ENCODE data around the gene CCDC30.
"Not testable (repeated sequence)": the region's sequence is repeated elsewhere in the genome, so short reads cannot be mapped to it uniquely, and the experiment has no call there.

Gene CCDC30

DNA sequence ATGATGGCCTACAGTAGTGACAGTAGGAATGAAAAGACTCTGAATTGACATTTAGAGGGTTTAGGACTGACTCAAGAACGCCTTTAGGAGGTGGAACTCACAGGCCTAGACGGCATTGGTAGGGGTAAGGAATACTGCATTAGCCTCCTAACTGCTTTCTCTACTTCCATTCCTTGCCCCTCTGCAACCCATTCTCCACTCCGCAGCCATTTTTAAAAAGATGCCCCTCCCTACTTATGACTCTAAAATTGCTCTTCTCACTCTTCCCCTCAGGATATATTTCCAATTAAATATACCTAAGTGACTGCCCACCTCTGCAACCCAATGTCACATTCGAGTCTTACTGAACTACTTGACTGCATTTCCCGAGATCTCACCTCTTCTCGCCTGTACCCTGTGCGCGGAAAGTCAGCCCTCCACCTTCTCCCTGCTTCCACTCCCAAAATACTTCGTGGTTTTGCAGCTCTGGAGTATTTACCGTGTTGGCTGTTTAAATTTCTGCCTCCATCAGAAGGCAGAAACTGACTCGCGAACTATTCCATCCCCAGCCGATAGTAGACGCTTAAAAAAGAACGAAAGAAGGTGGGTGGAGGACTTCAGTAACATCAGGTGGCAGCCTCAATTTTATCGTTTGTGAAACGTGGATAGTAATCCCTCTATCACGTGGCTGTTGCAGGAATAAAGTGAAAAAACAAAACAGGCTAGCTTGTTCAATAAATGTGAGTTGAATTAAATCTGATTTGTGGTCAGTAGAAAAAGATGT, 218.0 kb downstream of the CCDC30 start:
- in situ Hi-C loops (cut with MboI; ENCODE audit: low pct_unique_long_range_greater_than_20kb, low sequenced_read_pairs): no loop called here
- DNase-seq: peak; percentile 55

- peak; percentile 99 for DNase-seq
- in situ Hi-C loops (cut with MboI; ENCODE audit: low pct_unique_long_range_greater_than_20kb, low sequenced_read_pairs): no loop called here
Measured at GRCh38 chr1:42681741-42682483, 218.8 kb downstream of the CCDC30 start, which contains the start of gene YBX1. YBX1 (plus strand) TSS chr1:42682418; CDS start chr1:42682566, 148 bp downstream.

- in situ Hi-C loops (cut with MboI; ENCODE audit: low pct_unique_long_range_greater_than_20kb, low sequenced_read_pairs): not testable (repeated sequence)
Measured at GRCh38 chr1:42682484-42682738, 219.3 kb downstream of the CCDC30 start.

GRCh38 chr1:42682739-42683531, 219.8 kb downstream of the CCDC30 start:
- peak; percentile 62 for DNase-seq
- in situ Hi-C loops (cut with MboI; ENCODE audit: low pct_unique_long_range_greater_than_20kb, low sequenced_read_pairs): no loop called here

More at GRCh38 chr1:42682484-42682738, 219.3 kb downstream of the CCDC30 start:
- DNase-seq: not testable (repeated sequence)

GRCh38 chr1:42684139-42684538, 221.1 kb downstream of the CCDC30 start:
- in situ Hi-C loops (cut with MboI; ENCODE audit: low pct_unique_long_range_greater_than_20kb, low sequenced_read_pairs): no loop called here
- peak; percentile 43 for DNase-seq

DNA sequence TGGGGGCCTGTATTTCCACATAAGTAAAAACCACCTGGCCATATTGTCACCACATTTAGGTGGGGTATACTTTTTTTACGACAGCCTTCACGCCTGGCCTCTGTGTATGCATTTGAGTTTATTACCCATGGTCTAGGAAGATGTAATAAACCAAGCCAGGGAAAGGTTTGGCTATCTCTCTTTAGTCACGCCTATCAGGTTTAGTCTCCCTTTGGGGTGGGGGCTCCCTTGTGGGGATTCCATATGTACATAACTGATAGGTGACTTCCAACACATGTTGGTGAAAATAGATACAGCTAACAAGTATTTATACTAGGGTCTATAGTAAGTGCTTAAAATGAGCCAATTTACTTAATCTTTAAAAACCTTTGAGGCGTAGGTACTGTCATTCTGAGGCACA, 223.3 kb downstream of the CCDC30 start:
- in situ Hi-C loops (cut with MboI; ENCODE audit: low pct_unique_long_range_greater_than_20kb, low sequenced_read_pairs): no loop called here
- no peak for DNase-seq

DNA sequence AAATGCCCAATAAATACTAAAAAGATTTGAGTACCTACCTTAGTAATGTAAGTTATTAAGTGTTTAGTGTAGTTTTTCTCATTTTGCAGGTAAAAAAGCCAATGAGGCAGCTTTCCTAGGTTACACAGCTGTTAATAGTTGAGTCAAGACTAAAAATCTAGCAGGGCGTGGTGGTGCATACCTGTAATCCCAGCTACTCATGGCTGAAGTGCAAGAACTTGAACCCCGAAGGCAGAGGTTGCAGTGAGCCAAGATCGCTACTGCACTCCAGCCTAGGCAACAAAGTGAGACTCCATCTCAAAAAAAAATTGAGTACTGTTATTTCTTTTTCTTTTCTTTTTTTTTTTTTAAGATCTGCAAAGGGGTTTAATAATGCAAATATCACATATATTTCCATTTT, 226.8 kb downstream of the CCDC30 start:
- no peak for DNase-seq
- in situ Hi-C loops (cut with MboI; ENCODE audit: low pct_unique_long_range_greater_than_20kb, low sequenced_read_pairs): no loop called here

DNA sequence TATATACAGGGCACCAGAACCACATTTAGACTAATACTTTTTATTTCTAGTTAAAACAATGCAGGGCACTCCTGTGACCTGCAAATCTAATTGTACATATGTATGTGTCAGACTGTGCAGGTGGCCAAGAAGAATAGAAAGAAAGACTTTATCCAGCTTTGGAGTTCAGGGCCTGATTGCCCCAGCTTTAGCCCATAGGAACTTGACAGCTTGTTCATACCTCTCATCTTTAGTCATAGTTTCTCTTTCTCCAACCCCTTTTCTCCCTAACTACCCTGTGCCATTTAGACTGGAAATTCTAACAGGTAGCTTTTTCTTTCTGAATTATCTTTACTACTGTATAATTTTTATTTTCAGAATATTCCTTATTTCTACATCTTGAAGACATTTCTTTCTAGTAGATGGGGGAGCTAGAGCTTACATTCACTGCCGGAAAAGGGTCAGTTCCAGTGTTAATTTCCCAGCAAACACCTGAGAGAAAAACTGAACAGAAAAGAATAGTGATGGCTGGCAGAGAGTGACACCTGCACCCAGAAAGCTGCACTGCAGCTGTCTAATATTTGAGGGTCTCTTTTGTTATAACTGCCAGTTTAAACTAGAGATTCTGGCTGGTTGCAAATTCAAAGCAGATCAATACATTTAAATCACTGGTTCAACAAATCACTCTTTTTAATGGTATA, 227.5 kb downstream of the CCDC30 start:
- no peak for DNase-seq
- in situ Hi-C loops (cut with MboI; ENCODE audit: low pct_unique_long_range_greater_than_20kb, low sequenced_read_pairs): no loop called here

GRCh38 chr1:42691157-42691498, 228.0 kb downstream of the CCDC30 start:
- DNase-seq: no peak
- in situ Hi-C loops (cut with MboI; ENCODE audit: low pct_unique_long_range_greater_than_20kb, low sequenced_read_pairs): no loop called here

- in situ Hi-C loops (cut with MboI; ENCODE audit: low pct_unique_long_range_greater_than_20kb, low sequenced_read_pairs): no loop called here
- DNase-seq: no peak
Measured at GRCh38 chr1:42692461-42692860, 229.4 kb downstream of the CCDC30 start.

DNA sequence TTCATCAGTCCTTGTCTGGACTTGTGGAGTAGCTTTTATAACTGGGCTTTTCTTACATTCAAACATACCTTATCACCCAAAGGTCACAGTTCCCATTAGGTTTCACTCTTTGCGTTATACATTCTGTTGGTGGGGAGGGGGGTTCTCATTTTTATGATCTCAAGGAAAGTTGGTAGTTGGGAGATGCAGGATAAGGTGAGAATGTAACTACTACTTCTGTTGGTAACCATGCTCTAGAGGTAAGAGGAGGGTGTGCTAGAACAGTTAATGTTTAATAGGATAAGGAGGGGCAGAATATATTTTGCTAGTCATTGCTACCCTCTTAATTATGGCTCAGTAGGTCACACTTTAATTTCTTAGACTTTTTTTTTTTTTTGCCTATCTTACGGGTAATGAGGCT, 229.8 kb downstream of the CCDC30 start:
- no peak for DNase-seq
- in situ Hi-C loops (cut with MboI; ENCODE audit: low pct_unique_long_range_greater_than_20kb, low sequenced_read_pairs): no loop called here

- in situ Hi-C loops (cut with MboI; ENCODE audit: low pct_unique_long_range_greater_than_20kb, low sequenced_read_pairs): no loop called here
Measured at GRCh38 chr1:42698081-42698813, 235.2 kb downstream of the CCDC30 start.

DNA sequence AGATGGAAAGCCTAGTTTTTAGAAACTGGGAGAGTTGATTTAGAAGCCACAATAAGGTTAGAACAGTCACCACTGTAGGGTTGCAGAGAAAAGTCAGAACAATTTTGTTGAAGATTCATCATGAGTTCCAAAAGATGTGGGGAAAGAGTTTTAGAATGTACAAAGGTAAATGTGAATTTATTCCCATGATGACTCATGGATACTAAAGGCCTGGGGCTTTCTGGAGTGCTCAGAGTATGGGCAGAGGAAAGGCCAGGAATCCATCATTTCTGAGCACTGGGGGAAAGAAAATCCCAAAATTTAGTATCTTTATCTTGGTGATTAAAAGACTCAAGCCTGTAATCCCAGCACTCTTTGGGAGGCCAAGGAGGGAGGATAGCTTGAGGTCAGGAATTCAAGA, 236.9 kb downstream of the CCDC30 start:
- in situ Hi-C loops (cut with MboI; ENCODE audit: low pct_unique_long_range_greater_than_20kb, low sequenced_read_pairs): no loop called here
- no peak for DNase-seq

More at GRCh38 chr1:42698081-42698813, 235.2 kb downstream of the CCDC30 start:
- DNase-seq: no peak

DNA sequence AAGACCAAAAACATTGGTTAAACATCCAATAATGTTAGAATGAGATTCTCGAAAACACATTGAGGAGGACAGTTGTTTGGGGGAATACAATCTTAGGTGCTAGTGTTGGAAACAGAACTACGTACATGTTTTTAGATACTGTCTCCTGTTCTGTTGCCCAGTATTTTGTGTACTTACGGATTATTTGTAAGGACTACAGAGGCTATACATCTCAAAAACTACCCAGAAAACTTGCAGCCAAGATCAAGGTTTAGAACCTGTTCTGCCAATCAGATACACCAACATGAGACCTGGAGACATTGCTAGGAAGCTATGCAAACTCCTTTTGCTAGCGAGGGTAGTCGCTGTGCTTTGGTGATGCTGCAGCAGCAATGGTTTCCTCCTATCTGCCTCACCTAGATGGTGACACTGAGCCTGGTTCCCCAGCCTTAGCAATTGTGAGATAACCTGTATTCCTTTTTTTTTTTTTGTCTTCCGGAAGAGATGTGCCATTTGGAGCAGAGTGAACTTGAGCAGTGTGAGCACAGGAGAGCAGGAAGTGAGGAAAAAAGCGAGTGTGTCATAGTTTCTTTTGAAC, 240.9 kb downstream of the CCDC30 start:
- in situ Hi-C loops (cut with MboI; ENCODE audit: low pct_unique_long_range_greater_than_20kb, low sequenced_read_pairs): no loop called here
- no peak for DNase-seq

Measured in KBM-7 (cell line).